Osteoblast (primary cell): ENCODE results near the gene RAMP1. TPM values are rescaled to one million over a fixed set of nuclear protein-coding genes. Genes with fewer than 3 reads are reported as not detected.

Source experiments
- DNase-seq: peaks from one replicate; pipeline ENCODE4 v3.0.0; 2011; ENCODE audit warnings: low spot score, mixed read lengths; ENCODE audit not compliant: insufficient read length; ENCODE audit errors: missing footprints
- H2AFZ ChIP-seq: 2 replicates; pipeline ENCODE4 v1.6.0; 2011; ENCODE audit warnings: mild to moderate bottlenecking, low read length
- H3K27ac ChIP-seq: 2 replicates; pipeline ENCODE4 v1.5.1; 2011; ENCODE audit warnings: mild to moderate bottlenecking, low read depth, low read length, moderate library complexity
- H3K27me3 ChIP-seq: 2 replicates; pipeline ENCODE4 v1.6.0; 2012; ENCODE audit warnings: mild to moderate bottlenecking, control low read depth, inconsistent platforms, low read length, moderate library complexity; ENCODE audit not compliant: insufficient read depth
- H3K36me3 ChIP-seq: 2 replicates; pipeline ENCODE4 v1.5.1; 2011; ENCODE audit warnings: mild to moderate bottlenecking, low read length, control low read depth, moderate library complexity; ENCODE audit not compliant: insufficient read depth
- H3K4me1 ChIP-seq: 2 replicates; pipeline ENCODE4 v1.5.1; 2011; ENCODE audit warnings: mild to moderate bottlenecking, low read length, control low read depth, moderate library complexity; ENCODE audit not compliant: insufficient read depth
- H3K4me2 ChIP-seq: 2 replicates; pipeline ENCODE4 v1.6.0; 2011; ENCODE audit warnings: mild to moderate bottlenecking, low read length; ENCODE audit not compliant: insufficient read depth
- H3K4me3 ChIP-seq: fragments of 200-600 bp; sonication (generic); 3 replicates; pipeline ENCODE4 v1.5.1; 2012; ENCODE audit warnings: mild to moderate bottlenecking, low read length, inconsistent platforms; ENCODE audit not compliant: insufficient read depth
- H3K79me2 ChIP-seq: 2 replicates; pipeline ENCODE4 v1.6.0; 2012; ENCODE audit warnings: mild to moderate bottlenecking, low read length, control low read depth, inconsistent platforms; ENCODE audit not compliant: insufficient read depth
- H3K9me3 ChIP-seq: 2 replicates; pipeline ENCODE4 v1.5.1; 2011; ENCODE audit warnings: low read depth, low read length, control low read depth
- H4K20me1 ChIP-seq: 2 replicates; pipeline ENCODE4 v1.6.0; 2012; ENCODE audit warnings: mild to moderate bottlenecking, low read length, control low read depth; ENCODE audit not compliant: insufficient read depth
- total RNA-seq: library from RNA; depleted of rRNA; stranded (reverse); fragments of >200 nt; gene quantifications from 2 replicates; pipeline ENCODE4 v1.2.3, GENCODE V29; 2012
- TF ChIP-seq, protein P1 (sequence below): IDR thresholded peaks from 2 replicates; pipeline ENCODE4 v1.5.1; 2011; ENCODE audit warnings: mild to moderate bottlenecking, low read depth, low read length, moderate library complexity; ENCODE audit errors: extremely low read depth

RAMP1 gene
- total RNA-seq, 1 donor = 1.8 TPM

DNA sequence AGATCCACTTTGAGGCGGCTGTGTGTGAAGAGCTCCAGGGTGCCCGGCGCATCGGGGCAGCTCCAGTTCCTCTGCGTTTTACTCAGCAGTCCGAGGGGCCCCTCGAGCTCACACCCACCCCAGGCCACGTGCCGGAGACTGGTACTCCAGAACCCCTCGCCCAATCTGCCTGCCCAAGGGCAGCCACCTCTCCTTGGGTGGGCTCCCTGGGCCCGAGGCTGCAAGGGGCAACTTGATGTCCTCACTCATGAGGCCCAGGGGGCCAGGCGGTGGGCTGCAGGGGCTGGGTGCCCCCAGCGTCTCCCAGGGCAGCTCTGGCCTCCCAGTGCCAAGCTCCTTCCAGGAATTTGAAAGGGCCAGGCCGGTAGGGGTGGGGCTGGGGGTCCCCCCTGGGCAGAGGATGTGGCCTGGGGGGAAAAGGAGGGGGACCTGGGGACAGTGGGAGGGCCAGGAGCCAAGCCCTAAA, 16.7 kb downstream of the RAMP1 start:
- H2AFZ ChIP-seq = no peak overlapping the region
- TF ChIP-seq, protein P1, sequence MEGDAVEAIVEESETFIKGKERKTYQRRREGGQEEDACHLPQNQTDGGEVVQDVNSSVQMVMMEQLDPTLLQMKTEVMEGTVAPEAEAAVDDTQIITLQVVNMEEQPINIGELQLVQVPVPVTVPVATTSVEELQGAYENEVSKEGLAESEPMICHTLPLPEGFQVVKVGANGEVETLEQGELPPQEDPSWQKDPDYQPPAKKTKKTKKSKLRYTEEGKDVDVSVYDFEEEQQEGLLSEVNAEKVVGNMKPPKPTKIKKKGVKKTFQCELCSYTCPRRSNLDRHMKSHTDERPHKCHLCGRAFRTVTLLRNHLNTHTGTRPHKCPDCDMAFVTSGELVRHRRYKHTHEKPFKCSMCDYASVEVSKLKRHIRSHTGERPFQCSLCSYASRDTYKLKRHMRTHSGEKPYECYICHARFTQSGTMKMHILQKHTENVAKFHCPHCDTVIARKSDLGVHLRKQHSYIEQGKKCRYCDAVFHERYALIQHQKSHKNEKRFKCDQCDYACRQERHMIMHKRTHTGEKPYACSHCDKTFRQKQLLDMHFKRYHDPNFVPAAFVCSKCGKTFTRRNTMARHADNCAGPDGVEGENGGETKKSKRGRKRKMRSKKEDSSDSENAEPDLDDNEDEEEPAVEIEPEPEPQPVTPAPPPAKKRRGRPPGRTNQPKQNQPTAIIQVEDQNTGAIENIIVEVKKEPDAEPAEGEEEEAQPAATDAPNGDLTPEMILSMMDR = no peak
- H3K4me1 ChIP-seq = peaks cover 25% of the 10 kb centered on the region
- no peaks in the 10 kb centered on the region for H3K9me3 ChIP-seq
- no peak overlapping the region for H3K27ac ChIP-seq
- no peaks in the 10 kb centered on the region for H3K36me3 ChIP-seq
- H3K27me3 ChIP-seq = no peaks in the 10 kb centered on the region
- no peak overlapping the region for H3K4me3 ChIP-seq
- H3K79me2 ChIP-seq = no peaks in the 10 kb centered on the region
- no peak for DNase-seq
- H3K4me2 ChIP-seq = no peak overlapping the region
- no peaks in the 10 kb centered on the region for H4K20me1 ChIP-seq

DNA sequence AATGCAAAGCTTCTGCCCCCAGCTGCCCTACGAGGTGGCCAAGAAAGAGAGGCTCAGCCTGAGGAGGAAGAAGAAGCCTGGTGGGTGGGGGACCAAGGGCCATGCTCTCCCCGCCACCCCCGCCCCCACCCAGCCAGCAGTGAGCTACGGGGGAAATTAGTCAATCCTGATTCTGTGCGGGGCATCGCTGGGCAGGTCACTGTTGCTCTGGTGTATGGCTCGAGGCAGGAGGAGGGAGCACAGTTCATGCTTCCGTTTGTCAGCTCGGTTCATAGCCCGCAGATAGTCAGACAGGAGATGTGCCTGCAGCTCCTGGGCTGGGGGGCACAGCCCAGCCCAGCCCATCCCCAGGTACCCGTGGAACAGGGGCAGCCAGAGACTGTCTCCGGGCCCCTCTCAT, 17.1 kb downstream of the RAMP1 start:
- DNase-seq = no peak
- no peaks in the 10 kb centered on the region for H3K36me3 ChIP-seq
- H3K27me3 ChIP-seq = no peaks in the 10 kb centered on the region
- H3K4me1 ChIP-seq = peaks cover 25% of the 10 kb centered on the region
- H2AFZ ChIP-seq = no peak overlapping the region
- no peaks in the 10 kb centered on the region for H3K79me2 ChIP-seq
- no peak overlapping the region for H3K4me3 ChIP-seq
- no peaks in the 10 kb centered on the region for H4K20me1 ChIP-seq
- H3K4me2 ChIP-seq = no peak overlapping the region
- no peak overlapping the region for H3K27ac ChIP-seq
- TF ChIP-seq, protein P1 = no peak
- H3K9me3 ChIP-seq = no peaks in the 10 kb centered on the region

DNA sequence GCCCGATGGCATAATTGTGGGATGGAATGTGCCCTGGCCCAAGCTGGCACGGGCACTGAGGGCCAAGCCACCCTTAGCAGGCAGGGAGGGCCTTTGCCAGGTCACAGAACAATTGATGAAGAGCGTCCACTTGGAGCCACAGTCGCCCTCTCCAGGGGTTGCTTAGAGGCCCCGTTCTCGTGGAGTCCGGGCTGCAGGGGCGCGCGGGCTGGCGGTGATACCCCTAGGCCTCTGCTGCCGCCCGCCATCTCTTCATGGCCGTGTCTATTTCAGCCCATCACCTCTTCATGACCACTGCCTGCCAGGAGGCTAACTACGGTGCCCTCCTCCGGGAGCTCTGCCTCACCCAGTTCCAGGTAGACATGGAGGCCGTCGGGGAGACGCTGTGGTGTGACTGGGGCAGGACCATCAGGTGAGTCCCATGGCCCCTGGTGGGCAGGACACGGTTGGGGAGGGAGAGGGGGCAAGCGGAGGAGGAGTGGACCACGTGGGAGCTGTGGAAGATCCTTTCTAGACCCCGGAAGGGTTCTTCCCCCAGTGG, 17.6 kb downstream of the RAMP1 start:
- no peaks in the 10 kb centered on the region for H3K36me3 ChIP-seq
- TF ChIP-seq, protein P1 = no peak
- H2AFZ ChIP-seq = no peak overlapping the region
- no peak overlapping the region for H3K4me2 ChIP-seq
- H3K9me3 ChIP-seq = no peaks in the 10 kb centered on the region
- H3K27ac ChIP-seq = no peak overlapping the region
- no peaks in the 10 kb centered on the region for H3K27me3 ChIP-seq
- no peak for DNase-seq
- peaks cover 25% of the 10 kb centered on the region for H3K4me1 ChIP-seq
- no peaks in the 10 kb centered on the region for H4K20me1 ChIP-seq
- no peak overlapping the region for H3K4me3 ChIP-seq
- H3K79me2 ChIP-seq = no peaks in the 10 kb centered on the region

DNA sequence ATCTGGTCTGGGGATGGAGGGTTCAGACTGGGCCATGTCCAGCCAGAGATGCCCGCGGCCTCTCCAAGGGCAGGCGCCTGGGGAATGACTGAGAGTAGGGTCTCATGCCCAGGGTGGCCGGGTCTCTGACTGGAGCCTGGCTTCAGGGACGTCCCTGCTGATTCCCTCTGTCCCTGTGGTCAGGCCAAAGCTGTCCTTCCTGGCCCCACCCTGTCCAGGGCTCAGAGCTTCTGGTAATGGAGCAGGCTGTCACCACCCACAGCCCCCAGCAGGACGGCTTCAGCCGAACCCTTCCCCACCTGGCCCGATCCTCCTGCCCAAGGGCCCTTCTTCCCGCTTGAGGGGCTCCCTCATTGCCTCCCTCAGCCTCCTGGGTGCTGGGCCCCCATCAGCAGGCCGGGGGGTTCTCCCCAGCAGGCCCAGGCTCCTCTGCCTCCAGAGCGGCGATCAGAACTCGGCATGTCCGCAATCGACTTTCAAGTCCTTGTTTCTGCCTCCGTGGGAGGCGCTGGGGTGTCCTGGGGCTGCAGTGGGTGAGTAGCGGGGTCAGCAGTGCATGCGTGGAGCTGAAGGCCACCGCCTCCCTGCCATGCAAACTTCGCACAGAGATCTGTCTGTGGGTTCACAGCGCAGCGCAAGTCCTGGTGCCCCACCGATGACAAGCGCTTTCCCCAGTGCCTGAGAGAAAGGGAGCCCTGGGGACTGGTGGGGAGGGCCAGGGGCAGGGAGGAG, 18.3 kb downstream of the RAMP1 start:
- Histone ChIP-seq H3K27ac (no peak overlapping the region), H3K36me3 (no peaks in the 10 kb centered on the region), H3K79me2 (no peaks in the 10 kb centered on the region), H3K4me1 (peaks cover 25% of the 10 kb centered on the region), H3K4me2 (no peak overlapping the region), H3K27me3 (no peaks in the 10 kb centered on the region), H3K4me3 (no peak overlapping the region), H2AFZ (no peak overlapping the region), H3K9me3 (no peaks in the 10 kb centered on the region), H4K20me1 (no peaks in the 10 kb centered on the region)
- TF ChIP-seq, protein P1 = no peak
- DNase-seq = no peak
